WTC11 (cell line): ENCODE results near the gene SSH2. TPM values are rescaled to one million over a fixed set of nuclear protein-coding genes. Genes with fewer than 3 reads are reported as not detected.

Experiments used
- ATAC-seq: fragments of 200-7000 bp; cut with Tn5 transposase; 2 replicates; pipeline ENCODE4 v1.10.0; 2021; ENCODE audit warnings: mild to moderate bottlenecking, moderate library complexity
- CTCF ChIA-PET: fragments of 300-600 bp; sonication (Branson Sonifier 250); formaldehyde crosslinking; loops from one replicate; lab custom pipeline; 2021; ENCODE audit warnings: antibody characterized with exemption; lab: Charles Lee
- POLR2A ChIA-PET: fragments of 350-600 bp; sonication (Branson Sonifier 250); formaldehyde crosslinking; loops from one replicate; lab custom pipeline; 2021; ENCODE audit warnings: antibody characterized with exemption; lab: Charles Lee
- DNase-seq: peaks from one replicate; pipeline ENCODE4 v3.0.0; 2021; ENCODE audit warnings: low spot score
- H3K27ac Mint-ChIP-seq: 2 replicates; pipeline ENCODE4 v1.8.0; 2021; ENCODE audit warnings: mixed read lengths
- H3K27me3 Mint-ChIP-seq: 2 replicates; pipeline ENCODE4 v1.8.0; 2021; ENCODE audit warnings: low read depth, mild to moderate bottlenecking, moderate library complexity, mixed read lengths
- H3K36me3 Mint-ChIP-seq: 2 replicates; pipeline ENCODE4 v1.8.0; 2021; ENCODE audit warnings: mixed read lengths
- H3K4me1 Mint-ChIP-seq: 2 replicates; pipeline ENCODE4 v1.8.0; 2022; ENCODE audit warnings: mixed read lengths
- H3K4me3 Mint-ChIP-seq: 2 replicates; pipeline ENCODE4 v1.8.0; 2021; ENCODE audit warnings: mild to moderate bottlenecking, moderate library complexity, mixed read lengths
- H3K9me3 Mint-ChIP-seq: 2 replicates; pipeline ENCODE4 v1.8.0; 2021; ENCODE audit warnings: mixed read lengths
- ATF6 ChIP-seq: sonication (generic); formaldehyde crosslinking; IDR thresholded peaks from 2 replicates; pipeline ENCODE4 v1.8.1; 2023; ENCODE audit warnings: mild to moderate bottlenecking, missing genetic modification reagents
- CREB1 ChIP-seq: sonication (generic); formaldehyde crosslinking; IDR thresholded peaks from 2 replicates; pipeline ENCODE4 v1.8.0; 2023; ENCODE audit warnings: mild to moderate bottlenecking, missing genetic modification reagents
- E2F4 ChIP-seq: sonication (generic); formaldehyde crosslinking; IDR thresholded peaks from 2 replicates; pipeline ENCODE4 v1.8.1; 2022; ENCODE audit warnings: low read depth, mild to moderate bottlenecking, moderate library complexity, missing genetic modification reagents, borderline replicate concordance
- ERG ChIP-seq: fragments of 250-450 bp; sonication (Bioruptor Pico); IDR thresholded peaks from 2 replicates; pipeline ENCODE4 v1.8.0; 2021; ENCODE audit warnings: mild to moderate bottlenecking
- GRHL2 ChIP-seq: fragments of 250-450 bp; sonication (Bioruptor Pico); IDR thresholded peaks from 2 replicates; pipeline ENCODE4 v1.8.0; 2022; ENCODE audit warnings: mild to moderate bottlenecking, moderate library complexity; ENCODE audit not compliant: insufficient replicate concordance, severe bottlenecking
- HMGA2 ChIP-seq: fragments of 250-450 bp; sonication (Bioruptor Pico); IDR thresholded peaks from 2 replicates; pipeline ENCODE4 v1.4.0; 2021; ENCODE audit warnings: mild to moderate bottlenecking, moderate library complexity
- IRF1 ChIP-seq: sonication (generic); formaldehyde crosslinking; IDR thresholded peaks from 2 replicates; pipeline ENCODE4 v1.8.0; 2023; ENCODE audit warnings: missing genetic modification reagents
- NFATC4 ChIP-seq: fragments of 250-450 bp; sonication (Bioruptor Pico); IDR thresholded peaks from 2 replicates; pipeline ENCODE4 v1.9.0; 2021; ENCODE audit warnings: mild to moderate bottlenecking
- NR2C2 ChIP-seq: sonication (generic); formaldehyde crosslinking; IDR thresholded peaks from 2 replicates; pipeline ENCODE4 v1.8.0; 2022; ENCODE audit warnings: mild to moderate bottlenecking, missing genetic modification reagents
- PRRX2 ChIP-seq: fragments of 250-450 bp; sonication (Bioruptor Pico); IDR thresholded peaks from 2 replicates; pipeline ENCODE4 v1.8.0; 2021; ENCODE audit warnings: mild to moderate bottlenecking
- RELA ChIP-seq: sonication (generic); formaldehyde crosslinking; IDR thresholded peaks from 2 replicates; pipeline ENCODE4 v1.8.1; 2022; ENCODE audit warnings: missing genetic modification reagents, mild to moderate bottlenecking, borderline replicate concordance
- SMAD3 ChIP-seq: sonication (generic); formaldehyde crosslinking; IDR thresholded peaks from 2 replicates; pipeline ENCODE4 v1.8.0; 2022; ENCODE audit warnings: missing genetic modification reagents, mild to moderate bottlenecking, borderline replicate concordance
- USF1 ChIP-seq: sonication (generic); formaldehyde crosslinking; IDR thresholded peaks from 2 replicates; pipeline ENCODE4 v1.8.0; 2022; ENCODE audit warnings: mild to moderate bottlenecking, missing genetic modification reagents
- ZBTB21 ChIP-seq: sonication (generic); formaldehyde crosslinking; IDR thresholded peaks from 2 replicates; pipeline ENCODE4 v1.8.1; 2023; ENCODE audit warnings: mild to moderate bottlenecking, missing genetic modification reagents, borderline replicate concordance
- ZBTB43 ChIP-seq: sonication (generic); formaldehyde crosslinking; IDR thresholded peaks from 2 replicates; pipeline ENCODE4 v1.8.1; 2023; ENCODE audit warnings: mild to moderate bottlenecking, missing genetic modification reagents
- ZNF138 ChIP-seq: sonication (generic); formaldehyde crosslinking; conservative IDR thresholded peaks from 2 replicates; pipeline ENCODE4 v1.8.1; 2022; ENCODE audit warnings: mild to moderate bottlenecking, moderate library complexity, missing genetic modification reagents
- ZNF281 ChIP-seq: sonication (generic); formaldehyde crosslinking; IDR thresholded peaks from 2 replicates; pipeline ENCODE4 v1.8.0; 2023; ENCODE audit warnings: mild to moderate bottlenecking, missing genetic modification reagents
- ZNF671 ChIP-seq: fragments of 250-450 bp; sonication (Bioruptor Pico); IDR thresholded peaks from 2 replicates; pipeline ENCODE4 v1.8.0; 2021; ENCODE audit warnings: mild to moderate bottlenecking
- total RNA-seq: library from RNA; stranded (reverse); gene quantifications from 3 replicates; pipeline ENCODE4 v1.2.3, GENCODE V29; 2021

The SSH2 gene
- total RNA-seq, 1 experiment from 2014 or later, result 14.3 TPM

GRCh38 chr17:29713626-29714025 lies 216.4 kb downstream of the SSH2 start:
- no peak overlapping the region; the same call in 1 of the 2 replicates for H3K27ac Mint-ChIP-seq
- ChIA-PET CTCF (no interaction called here), POLR2A (no interaction called here)
- ATAC-seq, result no peak
- TF ChIP-seq USF1 (no peak), ZBTB21 (CRISPR knock-in tag) (no peak), ZNF671 (CRISPR knock-in tag) (no peak), NFATC4 (CRISPR knock-in tag) (no peak), RELA (no peak), ZBTB43 (no peak), NR2C2 (no peak), ZNF138 (no peak), GRHL2 (CRISPR knock-in tag) (no peak), PRRX2 (CRISPR knock-in tag) (no peak), SMAD3 (CRISPR knock-in tag) (no peak), ATF6 (CRISPR knock-in tag) (no peak), IRF1 (CRISPR knock-in tag) (no peak), ZNF281 (CRISPR knock-in tag) (no peak), HMGA2 (no peak)
- DNase-seq, result no peak
- H3K4me3 Mint-ChIP-seq, result no peak overlapping the region
- peaks cover 43% of the 10 kb centered on the region for H3K4me1 Mint-ChIP-seq
- no peaks in the 10 kb centered on the region for H3K9me3 Mint-ChIP-seq
- no peaks in the 10 kb centered on the region for H3K36me3 Mint-ChIP-seq
- H3K27me3 Mint-ChIP-seq, result no peaks in the 10 kb centered on the region

GRCh38 chr17:29711588-29712385 lies 218.2 kb downstream of the SSH2 start:
- POLR2A ChIA-PET, result interaction anchor here (1.1 kb wide), 1 partner anchor 72 kb away, joined by 3 read pairs; no protein-coding TSS in a partner anchor
- no peaks in the 10 kb centered on the region for H3K36me3 Mint-ChIP-seq
- ATAC-seq, result peak; percentile 46; the same call in 1 of the 2 replicates
- TF ChIP-seq CREB1 (CRISPR knock-in tag), result no peak
- no peak for TF ChIP-seq ERG (CRISPR knock-in tag)
- no peak for TF ChIP-seq E2F4 (CRISPR knock-in tag)
- TF ChIP-seq, all 79 proteins: peak for 0
- DNase-seq, result no peak
- Mint-ChIP-seq H3K4me3 (no peak overlapping the region), H3K9me3 (no peaks in the 10 kb centered on the region), H3K27me3 (no peaks in the 10 kb centered on the region), H3K4me1 (peaks cover 30% of the 10 kb centered on the region), H3K27ac (peak overlapping the region; percentile 38; the same call in 1 of the 2 replicates)
- CTCF ChIA-PET, result interaction anchor here (0.6 to 1.8 kb wide), 4 partner anchors 67 to 220 kb away, joined by 3 to 8 read pairs (median 4); no protein-coding TSS in a partner anchor
